ENCODE data around the gene THEM4.

THEM4 gene

DNA sequence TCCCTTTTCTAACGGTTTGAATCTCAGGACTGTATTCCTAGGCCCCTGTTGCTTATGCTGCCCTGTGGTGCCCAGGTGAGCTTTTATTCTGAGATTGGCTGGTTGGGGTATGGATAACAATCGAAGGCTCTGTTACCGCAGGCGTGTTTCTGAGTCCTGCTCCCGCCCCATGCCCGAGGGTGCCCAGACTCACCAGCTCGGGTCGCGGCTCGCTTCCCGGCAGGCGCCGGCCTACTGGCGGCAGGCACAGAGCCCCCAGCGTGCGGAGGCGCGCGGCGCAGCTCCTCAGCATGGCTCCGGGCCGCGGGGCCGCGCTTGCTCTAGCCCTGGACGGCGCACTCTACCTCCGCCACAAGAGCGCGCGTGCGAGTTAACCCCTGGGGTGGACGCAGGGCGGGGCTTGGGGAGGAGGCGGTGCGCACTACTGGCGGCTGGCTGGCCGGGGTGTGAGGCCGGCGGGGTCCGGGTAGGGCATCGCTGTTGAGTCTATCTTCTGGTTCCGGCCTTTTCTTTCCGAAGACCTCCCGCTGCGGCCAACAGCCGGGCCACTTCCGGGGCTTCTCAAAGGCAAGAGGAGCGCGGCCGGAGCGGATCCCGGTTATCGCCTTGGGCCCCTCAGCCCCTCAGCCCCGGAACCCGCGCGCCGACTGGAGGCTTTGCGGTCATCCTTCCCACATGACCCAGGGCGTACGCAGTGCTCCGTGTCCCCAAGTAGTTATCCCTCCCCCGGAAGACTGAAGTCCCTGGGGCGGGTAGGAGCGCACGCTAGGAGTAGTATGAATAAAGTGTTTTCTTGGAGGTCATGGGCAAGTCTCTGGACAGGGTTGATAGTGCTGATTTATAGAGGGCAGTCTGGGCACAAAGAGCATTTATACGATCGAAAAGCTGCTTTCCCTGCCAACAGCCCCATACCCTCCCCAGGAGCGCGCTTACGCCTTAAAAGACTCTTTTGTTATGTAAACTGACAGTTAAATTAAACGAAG is at the start of gene THEM4:
Gene THEM4 (minus strand): TSS at position 345 of the 983 bp plus-strand sequence. CDS start 53 bp downstream, at position 292.
- DNase-seq: peak; percentile 94 to 97

DNA sequence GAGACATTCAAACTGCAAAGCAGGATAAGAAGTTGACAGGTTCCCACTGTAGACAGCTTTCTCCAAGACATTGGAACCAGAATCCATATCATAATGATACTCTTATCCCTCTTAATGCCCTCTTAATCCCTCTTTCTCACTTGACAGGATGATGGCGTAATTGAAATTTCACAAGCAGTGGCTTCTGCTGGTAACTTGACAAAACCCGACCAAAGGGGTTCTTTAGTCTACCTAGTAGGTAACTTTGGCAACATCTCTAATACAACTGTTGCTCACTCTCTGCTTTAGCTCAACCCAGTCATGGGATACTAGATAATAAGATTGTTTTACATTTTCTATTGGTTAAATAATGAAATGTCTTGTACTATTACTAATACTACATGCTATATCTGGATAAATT is 49.6 kb upstream of the THEM4 start:
- peak; percentile 31 to 46 for DNase-seq

DNA sequence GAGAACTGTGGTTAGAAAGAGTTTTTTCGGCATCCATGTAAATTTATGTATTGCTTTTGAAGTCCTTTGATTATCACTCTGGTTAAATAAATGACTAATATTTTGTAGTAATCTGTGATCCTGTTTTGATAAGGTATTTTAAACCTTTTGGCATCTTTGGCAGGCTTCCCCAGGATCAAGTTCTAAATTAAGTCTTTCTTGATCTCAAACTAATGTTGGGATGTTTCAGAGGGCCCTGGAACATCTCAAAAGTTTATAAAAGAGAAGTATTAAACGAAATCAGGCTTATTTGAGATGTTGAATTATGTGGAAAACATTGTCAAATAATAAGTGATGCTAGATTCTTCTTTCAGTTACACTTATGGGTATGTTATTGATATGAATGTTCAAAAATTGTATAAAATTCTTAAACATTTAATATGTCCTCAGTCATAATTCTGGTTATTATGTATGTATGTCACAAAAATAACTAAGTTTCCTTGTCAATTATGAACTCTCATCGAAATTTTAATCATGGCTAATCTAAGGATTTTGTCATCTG is 47.7 kb upstream of the THEM4 start:
- no peak for DNase-seq

DNA sequence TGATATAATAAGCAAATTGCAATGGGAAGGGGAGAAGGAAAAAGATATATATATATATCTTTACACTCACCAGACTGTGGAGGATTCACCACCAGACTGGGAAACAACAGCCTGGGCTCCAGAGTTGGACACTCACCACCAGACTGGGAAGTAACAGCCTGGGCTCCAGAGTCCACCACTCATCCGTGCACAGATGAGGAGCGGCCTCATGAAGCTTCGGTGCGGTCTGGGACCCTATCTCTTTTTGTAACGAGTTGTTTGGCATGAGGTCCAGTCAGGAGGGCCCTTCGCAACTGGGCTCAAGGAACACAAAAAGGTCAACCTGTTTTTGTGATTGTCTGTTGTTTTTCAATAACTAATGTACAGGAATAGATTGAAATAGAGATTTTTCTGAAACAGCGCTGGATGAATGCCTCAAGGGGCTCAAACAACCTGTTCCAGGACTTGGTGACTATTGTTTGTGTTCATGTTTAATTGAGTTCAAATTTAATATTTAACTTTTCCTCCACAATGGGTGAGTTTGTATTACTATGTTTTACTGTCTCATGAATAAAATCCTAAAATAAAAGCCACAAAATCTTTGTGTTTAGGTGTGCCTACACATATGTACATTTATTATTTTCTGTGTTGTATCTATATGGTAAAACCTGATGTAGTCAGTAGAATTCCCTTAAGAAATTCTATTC is 44.2 kb upstream of the THEM4 start:
- DNase-seq: no peak

DNA sequence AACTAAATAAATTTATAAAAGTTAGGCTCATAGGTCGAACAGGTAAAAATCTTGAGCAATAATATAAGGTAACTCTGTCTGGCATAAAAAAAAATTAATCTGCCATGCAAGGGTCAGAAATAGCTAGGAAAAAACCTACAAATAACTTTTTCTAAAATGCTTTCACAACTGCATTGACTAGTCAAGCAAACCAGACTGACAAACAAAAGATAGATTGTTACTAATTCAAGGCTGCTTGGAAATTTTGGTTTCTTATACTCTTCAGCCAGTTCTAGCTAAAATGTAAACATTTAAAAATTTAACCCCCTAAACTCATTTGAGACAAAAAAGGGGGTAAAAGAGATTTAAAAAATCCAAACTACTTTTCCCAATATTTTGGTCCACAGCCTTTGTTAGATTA is 43.5 kb upstream of the THEM4 start:
- DNase-seq: no peak

DNA sequence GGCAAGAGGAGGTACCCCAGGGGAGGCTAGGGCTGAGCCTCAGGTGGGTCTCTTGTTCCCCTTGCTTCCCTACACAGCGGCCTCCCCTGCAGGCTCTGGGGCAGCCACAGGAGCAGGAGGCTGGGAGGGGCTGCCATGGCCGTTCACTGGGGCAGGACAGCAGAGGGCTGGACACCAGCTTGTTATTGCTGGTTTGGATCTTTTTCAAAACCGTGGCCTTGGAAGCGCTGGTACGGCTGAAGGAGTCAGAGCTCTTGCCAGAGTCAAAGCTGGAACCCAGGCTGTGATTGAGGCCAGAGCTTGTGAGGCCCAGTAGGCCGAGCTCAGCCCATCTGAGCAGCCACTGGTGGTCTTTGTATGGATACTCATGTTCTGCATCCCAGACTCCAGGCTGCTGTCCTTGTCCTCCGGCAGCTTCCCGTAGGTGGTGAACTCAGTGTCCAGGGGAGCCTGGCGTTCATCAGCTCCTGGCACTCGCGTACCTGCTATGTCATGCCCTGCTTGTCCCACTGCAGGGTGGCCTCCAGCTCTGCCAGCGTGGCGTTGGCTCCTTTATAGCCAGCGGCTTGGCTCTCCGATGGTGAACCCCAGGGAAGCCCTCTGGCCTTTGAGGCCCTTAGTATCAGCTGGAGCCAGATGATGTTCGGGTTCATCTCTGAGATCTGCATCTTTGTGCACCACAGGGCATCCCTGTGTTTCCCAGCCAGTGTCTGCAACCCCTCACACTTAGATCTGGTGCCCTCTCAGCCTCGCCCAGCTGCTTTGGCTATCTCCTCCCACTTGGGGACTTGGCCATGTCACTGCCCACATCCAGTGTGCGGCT is 40.3 kb upstream of the THEM4 start:
- DNase-seq: no peak

DNA sequence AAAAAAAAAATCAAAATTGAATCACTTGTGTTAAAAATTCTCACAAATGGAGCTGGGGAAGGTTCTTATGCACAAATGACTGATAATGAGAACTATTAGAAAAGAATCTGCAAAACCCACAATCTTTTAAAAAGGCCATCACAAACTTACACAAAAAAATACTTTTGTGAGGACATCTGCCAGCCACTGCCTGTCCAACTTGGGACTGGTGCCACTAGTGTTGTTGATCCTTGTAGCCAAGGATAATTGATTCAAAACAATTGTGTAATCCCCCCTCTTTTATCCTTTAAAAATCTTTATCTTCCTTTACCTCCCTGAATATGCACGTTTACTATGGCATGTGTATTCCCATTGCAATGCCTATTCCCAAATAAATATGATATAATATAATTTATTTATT is 39.2 kb upstream of the THEM4 start:
- DNase-seq: no peak

DNA sequence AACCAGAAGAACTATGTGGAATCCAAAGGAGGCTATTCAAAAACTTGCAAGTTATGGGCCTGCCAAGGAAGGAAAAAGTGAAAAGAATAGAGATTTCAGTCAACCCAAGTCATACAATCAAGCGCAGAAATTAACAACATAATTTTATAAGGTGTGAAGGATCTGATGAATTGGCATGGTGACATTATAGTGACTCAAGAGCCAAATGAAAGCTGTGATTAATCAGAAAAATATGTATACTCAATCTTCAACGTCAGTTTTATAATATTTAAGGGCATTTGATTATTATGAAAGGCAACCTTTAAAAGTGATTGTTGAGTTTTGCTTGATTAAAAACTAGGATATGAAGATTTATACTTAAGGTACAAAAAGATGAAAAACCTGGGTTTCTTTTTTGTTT is 37.8 kb upstream of the THEM4 start:
- DNase-seq: no peak

DNA sequence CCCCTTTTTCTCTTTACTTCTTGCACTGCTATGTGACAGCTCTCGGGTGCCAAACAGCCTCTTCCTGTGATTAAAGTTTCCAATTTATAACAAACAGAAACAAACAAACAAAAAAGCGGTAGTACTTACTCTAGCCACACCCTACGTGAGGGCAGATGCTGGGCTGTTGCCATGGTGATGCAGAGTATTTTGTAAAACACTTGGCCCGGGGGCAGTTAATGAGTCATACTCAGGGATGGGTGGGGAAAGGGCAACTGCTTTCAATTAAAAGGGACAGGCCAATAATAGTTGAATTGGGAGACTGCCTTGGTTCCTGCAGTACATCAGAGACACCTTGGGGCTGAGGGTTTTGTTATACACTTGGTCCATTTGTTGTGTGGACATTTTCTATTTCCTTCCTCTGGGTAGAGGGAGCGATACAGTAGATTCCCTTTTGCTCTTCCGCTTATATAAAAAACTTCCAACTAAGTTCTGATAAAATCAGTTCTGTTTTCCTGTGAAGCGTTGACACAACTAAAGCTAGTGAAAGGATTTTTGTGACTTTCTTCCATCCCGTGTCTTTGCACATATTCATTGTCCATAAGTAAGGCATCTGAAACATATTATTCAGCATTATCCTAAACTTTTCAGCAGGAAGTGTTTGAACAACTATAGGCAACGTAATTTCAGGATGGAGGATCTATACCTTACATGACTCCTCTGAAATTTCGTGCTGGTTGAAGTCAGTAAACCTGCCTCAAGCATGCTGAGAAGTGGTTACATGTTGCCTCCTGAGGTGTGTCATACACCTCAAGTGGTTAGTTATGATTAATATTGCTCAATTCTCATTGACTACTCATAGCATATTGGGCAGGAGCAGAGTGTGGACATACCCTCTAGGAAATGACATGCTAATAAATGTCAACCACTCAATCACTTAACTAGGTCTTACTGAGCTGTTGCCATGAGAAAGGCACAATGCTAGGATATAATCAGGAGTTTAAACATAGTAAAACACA is 36.7 kb upstream of the THEM4 start:
- DNase-seq: peak; percentile 98

DNA sequence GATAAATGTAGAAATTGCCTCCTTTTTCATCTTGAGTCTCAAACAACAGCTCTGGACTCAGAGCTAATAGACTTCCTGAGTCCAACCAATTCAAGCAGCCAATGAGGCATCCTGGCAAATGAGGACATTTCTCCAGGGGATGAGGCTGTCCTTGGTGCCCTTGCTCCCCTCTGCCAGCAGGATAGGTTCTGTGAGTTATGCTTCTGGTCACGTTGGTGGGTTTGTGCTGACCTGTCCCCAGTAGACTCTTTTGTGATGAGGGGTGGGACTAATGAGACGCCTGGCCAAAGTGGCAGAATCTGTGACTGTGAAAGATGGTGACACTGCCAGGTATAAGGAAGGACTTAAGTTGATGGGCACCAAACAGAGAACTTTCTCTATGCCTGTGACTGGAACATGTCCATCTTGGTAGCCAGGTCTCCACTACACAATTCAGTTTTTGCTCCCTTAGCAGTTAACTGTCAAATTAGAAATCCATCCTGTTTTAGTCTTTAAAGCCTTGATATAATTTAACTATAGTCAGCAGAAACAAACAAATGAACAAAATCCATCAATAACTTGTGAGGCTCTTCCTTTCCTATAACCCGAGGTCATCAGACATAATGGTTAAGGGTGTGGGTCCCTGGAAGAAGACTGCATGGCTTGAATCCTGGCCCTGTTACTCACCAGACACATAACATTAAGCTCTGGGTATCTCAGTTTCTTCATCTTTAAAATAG is 35.7 kb upstream of the THEM4 start:
- DNase-seq: no peak

DNA sequence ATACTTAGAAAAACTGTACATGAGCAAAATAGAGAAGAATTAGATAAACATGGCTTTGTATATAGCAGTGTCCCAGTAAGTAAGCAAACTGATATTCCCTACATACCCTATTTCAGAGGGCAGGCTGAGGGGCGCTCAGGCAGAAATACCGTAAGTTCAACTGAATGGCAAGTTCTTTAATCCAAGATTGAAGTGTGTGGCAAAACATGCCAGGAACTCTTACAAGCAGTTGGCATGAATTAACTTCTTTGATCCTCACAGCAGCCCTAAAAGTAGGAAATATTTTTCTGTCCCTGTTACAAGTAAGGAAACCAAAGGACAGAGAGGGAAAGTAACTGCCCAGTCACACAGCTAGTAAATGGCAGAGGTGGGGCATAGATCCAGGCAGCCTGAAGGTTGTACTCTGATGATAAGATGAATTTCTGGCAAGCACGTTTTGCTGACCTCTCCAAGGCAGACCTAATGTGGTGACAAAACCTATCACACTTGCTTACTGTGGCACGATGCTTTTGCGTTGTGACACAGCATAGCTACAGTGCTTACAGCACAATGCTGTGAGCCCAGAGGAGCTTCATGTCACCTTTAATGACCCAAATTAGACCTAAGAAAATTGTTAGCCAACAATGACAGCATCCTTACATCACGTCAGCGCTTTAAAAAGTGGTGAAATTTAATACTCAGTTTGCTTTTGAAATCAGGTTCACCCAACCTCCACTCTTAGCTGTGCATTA is 35.0 kb upstream of the THEM4 start:
- DNase-seq: peak; percentile 59 to 67

DNA sequence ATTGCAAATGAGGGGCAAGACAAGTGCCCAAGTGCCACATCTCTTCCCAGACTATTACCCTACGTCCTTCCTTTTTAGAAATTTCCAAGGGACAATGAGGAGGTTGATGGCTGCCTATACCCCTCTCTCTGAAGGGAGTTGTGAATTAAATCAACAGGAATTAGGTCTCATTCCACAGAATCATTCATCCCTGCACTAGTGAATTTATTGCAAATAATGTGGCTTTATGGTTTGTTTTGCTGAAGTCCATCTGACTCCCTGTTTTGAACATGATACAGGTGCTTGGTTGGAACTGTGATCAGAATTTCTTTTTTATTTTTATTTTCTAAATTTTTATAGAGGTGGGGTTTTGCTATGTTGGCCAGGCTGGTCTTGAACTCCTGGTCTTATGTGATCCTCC is 34.3 kb upstream of the THEM4 start:
- no peak for DNase-seq

DNA sequence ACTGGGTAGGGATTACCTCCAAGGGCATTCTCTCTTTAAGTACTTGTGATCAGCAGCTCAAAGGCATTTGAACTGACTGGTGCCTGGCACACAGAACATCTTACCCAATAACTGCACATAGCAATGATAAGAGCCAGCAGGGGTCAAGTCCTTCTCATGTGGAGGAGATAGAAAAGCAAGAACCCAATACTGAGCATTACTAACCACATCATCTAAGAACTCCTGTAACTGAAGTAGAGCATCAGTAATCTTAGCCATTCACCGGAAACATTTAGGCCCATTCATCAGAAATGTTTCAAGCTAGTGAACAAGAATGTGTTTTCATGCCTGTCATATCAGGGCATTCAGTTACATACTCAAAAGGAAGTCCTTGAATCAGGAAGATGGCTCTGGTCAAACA is 33.6 kb upstream of the THEM4 start:
- DNase-seq: no peak

DNA sequence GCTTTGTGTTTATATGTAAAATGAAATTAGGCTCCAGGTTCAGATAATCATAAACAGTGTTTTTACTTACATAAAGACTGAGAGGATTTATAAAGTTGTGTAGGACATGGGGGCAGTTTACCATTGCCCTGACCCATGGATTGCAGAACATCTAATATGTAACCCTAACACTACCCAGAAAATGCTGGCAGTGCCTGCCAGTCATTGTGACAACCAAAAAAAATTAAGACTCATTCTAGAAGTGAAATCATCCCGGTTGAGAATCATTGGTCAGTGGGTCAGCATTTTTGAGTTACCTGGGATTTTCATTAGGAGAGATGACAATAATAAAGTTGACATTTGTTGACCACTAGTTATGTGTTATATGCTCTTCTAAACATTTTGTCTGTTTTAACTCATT is 31.2 kb upstream of the THEM4 start:
- DNase-seq: peak in 1 of 2 donors; percentile 39

DNA sequence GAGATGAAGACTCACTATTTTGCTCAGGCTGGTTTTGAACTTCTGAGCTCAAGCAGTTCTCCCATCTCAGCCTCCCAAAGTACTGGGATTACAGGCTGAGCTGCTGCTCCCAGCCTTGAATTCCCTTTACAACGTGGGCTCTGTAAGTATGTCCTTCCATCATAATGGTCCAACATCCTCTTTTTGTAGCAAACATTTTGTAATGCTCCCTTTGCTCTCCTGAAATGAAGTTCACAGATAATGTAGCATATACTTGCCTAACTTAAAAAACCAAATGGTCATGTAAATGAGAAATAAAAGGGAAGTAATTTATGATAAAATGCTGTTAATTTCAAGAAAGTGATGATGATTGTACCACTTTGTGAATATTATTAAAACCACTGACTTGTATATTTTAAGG is 30.5 kb upstream of the THEM4 start:
- DNase-seq: peak; percentile 44 to 49

DNA sequence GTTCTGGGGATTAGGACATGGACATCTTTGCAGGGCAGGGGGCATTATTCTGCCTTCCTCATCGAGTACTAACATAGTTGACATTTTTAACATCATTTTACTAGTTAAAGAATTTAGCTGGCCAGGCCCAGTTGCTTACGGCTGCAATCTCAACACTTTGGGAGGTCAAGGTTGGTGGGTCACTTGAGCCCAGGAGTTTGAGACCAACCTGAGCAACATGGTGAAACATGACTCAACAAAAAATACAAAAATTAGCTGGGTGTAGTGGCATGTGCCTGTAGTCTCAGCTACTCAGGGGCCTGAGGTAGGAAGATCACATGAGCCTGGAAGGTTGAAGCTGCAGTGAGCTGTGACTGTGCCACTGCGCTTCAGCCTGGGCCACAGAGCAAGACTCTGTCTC is 29.8 kb upstream of the THEM4 start:
- DNase-seq: no peak

DNA sequence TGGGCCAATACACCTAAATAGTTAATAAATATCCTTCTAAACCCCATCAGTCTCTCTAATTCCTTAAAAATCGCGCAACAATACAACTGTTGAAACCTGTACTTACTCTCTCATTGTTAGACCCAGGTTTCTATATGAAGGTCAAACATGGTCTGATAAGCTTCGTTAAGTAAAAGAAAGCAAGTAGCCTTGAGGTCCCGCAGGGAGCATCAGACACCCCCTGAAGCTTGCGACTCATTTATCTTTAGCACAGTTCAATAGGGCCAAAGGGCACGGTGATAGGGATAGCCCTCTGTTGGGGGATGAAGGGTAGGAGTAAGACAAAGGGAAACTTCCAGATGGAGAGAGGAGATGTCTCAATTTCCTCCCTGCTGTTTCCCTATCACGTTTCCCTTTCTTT is 27.3 kb upstream of the THEM4 start:
- no peak for DNase-seq

DNA sequence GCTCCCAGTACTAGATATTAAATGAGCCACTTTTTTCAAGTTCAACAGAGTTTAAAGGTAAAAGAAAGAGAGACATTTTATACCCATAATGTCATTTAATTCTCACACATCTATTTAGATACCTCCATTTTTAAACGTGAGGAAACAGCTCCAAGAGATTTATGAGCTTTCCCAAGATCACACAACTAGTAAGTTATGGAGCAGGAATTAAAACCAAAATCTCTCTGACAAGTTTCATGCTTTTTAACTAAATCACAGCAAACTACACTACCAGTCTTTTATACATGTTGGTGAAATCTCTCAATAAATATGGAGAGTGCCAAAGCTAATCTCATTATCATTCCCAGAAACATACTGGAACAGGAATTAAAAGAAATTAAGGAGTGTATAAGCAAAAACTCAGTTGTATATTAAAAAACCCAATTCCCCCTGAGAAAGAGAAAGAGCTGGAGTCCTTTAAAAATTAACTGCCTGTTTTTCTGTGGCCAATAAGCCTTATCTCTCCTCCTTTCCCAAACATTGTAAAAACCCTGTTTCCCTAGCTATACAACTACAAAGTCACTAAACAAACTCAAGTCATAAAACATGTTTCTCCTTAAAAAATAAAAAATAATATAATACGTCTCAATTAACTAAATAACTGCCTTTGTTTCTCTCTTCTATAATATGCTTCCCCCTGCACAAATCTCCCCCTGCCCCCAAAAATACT is 26.7 kb upstream of the THEM4 start:
- DNase-seq: no peak

DNA sequence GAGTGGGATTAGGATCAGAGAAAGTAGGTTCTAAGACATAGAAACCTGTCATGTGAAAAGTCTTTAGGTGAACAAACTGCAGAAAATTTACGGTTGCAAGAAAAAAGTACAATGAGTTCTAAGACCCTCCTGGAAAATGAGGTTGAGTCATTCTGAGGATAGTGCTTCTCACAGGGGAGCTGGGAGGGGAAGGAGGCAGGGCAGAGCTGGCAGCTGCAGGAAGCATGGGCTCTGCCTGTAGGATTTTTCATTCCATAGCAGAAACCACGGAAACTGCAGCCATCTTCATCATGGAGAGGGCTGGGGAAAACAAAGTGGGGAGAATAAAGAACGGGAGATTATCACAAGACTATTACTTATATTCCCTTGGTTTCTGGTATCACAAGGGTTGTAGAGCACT is 25.8 kb upstream of the THEM4 start:
- no peak for DNase-seq
